ENCODE data around the gene TRMU.

DNA sequence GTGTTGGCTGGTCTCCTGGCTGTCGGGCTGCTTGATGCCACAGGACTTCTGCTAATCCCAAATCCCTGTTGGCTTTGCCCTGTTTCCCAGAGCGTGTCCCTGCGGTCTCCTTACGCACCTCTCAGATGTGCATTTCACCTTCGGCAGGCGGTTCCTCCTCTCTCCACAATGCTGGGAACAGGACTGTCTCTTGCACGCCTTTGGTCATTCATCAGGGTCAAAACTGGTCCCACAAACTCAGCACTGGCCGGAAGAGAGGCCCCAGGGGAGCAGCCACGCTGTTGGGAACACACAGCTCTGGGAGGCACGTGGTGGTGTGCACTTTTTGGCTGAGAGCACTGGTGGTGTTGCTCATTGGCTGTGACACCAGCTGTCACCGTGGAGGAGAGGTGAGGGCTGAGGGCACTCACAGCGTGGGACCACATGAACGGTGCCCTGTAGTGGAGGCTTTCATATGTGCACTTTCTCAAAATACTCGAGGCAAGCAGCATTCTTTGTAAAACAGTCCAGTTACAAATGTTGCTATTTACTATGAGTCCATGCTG lies 15.3 kb upstream of the TRMU start:
- TF ChIP-seq, protein P1, sequence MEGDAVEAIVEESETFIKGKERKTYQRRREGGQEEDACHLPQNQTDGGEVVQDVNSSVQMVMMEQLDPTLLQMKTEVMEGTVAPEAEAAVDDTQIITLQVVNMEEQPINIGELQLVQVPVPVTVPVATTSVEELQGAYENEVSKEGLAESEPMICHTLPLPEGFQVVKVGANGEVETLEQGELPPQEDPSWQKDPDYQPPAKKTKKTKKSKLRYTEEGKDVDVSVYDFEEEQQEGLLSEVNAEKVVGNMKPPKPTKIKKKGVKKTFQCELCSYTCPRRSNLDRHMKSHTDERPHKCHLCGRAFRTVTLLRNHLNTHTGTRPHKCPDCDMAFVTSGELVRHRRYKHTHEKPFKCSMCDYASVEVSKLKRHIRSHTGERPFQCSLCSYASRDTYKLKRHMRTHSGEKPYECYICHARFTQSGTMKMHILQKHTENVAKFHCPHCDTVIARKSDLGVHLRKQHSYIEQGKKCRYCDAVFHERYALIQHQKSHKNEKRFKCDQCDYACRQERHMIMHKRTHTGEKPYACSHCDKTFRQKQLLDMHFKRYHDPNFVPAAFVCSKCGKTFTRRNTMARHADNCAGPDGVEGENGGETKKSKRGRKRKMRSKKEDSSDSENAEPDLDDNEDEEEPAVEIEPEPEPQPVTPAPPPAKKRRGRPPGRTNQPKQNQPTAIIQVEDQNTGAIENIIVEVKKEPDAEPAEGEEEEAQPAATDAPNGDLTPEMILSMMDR (IDR thresholded peaks at IDR 0.05; ENCODE audit: poor library complexity) = no peak
- no peak for TF ChIP-seq EZH2phosphoT487 (IDR thresholded peaks at IDR 0.05; ENCODE audit: low read depth, severe bottlenecking, unreplicated experiment)
- TF ChIP-seq EZH2 (IDR thresholded peaks at IDR 0.05; ENCODE audit: borderline replicate concordance) = no peak

All from hepatocyte (in vitro differentiated cells).